Stimulated activated memory B cell treated with anti-CD40 and anti-IgM and Interleukin-4, amounts not matched to agents 10 μg/mL and 1 μg/mL and 100 μg/mL, for 72 hours (primary cell): ENCODE measurements around the gene PRDM8.

Experiments used
- ATAC-seq: fragments of 150-1000 bp; cut with Tn5 transposase; 2 replicates; pipeline ENCODE4 v1.10.0; 2021
- H3K27ac Mint-ChIP-seq: one replicate; pipeline ENCODE4 v1.8.0; 2022; ENCODE audit warnings: mild to moderate bottlenecking, mixed read lengths
- H3K27me3 Mint-ChIP-seq: one replicate; pipeline ENCODE4 v1.8.0; 2022; ENCODE audit warnings: mixed read lengths
- H3K36me3 Mint-ChIP-seq: one replicate; pipeline ENCODE4 v1.8.0; 2022; ENCODE audit warnings: mixed read lengths
- H3K4me1 Mint-ChIP-seq: one replicate; pipeline ENCODE4 v1.8.0; 2022; ENCODE audit warnings: mixed read lengths
- H3K4me3 Mint-ChIP-seq: one replicate; pipeline ENCODE4 v1.8.0; 2022; ENCODE audit warnings: mild to moderate bottlenecking, moderate library complexity, mixed read lengths
- H3K9me3 Mint-ChIP-seq: one replicate; pipeline ENCODE4 v1.8.0; 2022; ENCODE audit warnings: mixed read lengths

Gene PRDM8

GRCh38 chr4:80196922-80197573 lies at the start of gene PRDM8:
Gene PRDM8, plus strand, starts transcription at chr4:80197503. Its CDS starts 2,578 bp downstream, at chr4:80200081.
- Mint-ChIP-seq H3K9me3 (no peaks in the 10 kb centered on the region), H3K27me3 (no peaks in the 10 kb centered on the region), H3K27ac (peak within 1 kb of the TSS; percentile 48), H3K4me3 (peak within 1 kb of the TSS; percentile 79), H3K36me3 (peaks cover 27% of the 10 kb centered on the region), H3K4me1 (peaks cover 50% of the 10 kb centered on the region)
- ATAC-seq = peak; percentile 59

DNA sequence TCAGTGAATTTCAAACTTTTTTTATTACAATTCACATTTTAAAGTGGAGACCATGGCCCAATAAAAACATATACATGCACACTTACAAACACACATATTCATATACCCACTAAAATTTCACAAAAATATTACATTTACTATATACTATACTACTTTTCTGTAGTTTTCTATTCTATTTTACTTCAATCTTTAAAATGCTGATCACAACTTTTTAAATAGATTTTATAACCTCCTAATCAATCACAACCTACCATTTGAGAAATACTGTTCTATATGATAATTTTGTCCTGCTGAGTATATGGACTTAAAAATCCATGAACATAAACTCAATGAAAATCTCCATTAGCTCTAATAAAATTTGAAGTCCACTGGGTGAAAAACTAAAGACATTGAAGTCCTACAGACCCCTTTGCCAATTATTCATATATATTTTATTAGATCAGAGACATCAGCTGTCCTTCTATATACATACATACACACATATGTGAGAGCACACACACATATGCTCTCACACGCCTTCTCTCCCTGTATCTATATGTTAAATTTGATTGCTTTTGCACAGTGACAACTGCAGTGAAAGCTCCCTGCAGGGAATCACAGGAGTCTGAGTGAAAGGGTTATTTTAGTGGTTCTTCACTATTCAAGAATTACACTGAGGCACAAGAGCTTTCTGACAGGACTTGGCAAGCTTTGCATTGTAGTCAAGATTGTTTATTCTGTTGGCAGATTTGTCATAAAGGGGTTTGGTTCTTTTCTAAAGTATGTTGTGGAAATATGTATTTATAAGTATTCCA lies 46.7 kb upstream of the PRDM8 start:
- no peak for ATAC-seq
- H3K36me3 Mint-ChIP-seq = no peaks in the 10 kb centered on the region
- H3K4me3 Mint-ChIP-seq = no peak overlapping the region
- H3K9me3 Mint-ChIP-seq = no peaks in the 10 kb centered on the region
- peaks cover 15% of the 10 kb centered on the region for H3K4me1 Mint-ChIP-seq
- no peaks in the 10 kb centered on the region for H3K27me3 Mint-ChIP-seq
- H3K27ac Mint-ChIP-seq = no peak overlapping the region

DNA sequence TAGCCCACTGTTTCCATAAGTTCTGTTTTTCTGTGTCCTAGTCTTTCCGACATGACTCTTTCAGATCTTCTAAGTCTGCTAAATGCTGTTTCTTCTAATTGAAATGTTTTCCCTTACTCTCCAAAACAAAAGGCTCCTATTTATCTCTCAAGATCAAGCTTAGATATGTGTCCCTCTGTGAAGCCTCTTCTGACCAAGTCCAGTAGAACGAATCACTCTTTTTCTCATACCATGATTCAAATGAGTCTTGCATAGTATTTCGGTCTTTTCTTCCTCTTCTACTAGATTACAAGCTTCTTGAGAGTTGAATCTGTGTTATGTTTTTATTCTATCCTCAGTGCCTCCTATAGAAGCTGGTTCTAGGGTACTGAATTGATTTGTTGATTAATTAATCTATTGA lies 45.3 kb upstream of the PRDM8 start:
- no peak for ATAC-seq
- H3K4me1 Mint-ChIP-seq = peaks cover 15% of the 10 kb centered on the region
- H3K4me3 Mint-ChIP-seq = no peak overlapping the region
- H3K9me3 Mint-ChIP-seq = no peaks in the 10 kb centered on the region
- no peak overlapping the region for H3K27ac Mint-ChIP-seq
- H3K36me3 Mint-ChIP-seq = no peaks in the 10 kb centered on the region
- no peaks in the 10 kb centered on the region for H3K27me3 Mint-ChIP-seq

- Mint-ChIP-seq H3K9me3 (peaks cover 7% of the 10 kb centered on the region), H3K27ac (peak overlapping the region; percentile 67), H3K36me3 (peaks cover 6% of the 10 kb centered on the region), H3K4me3 (no peak overlapping the region), H3K4me1 (peaks cover 15% of the 10 kb centered on the region), H3K27me3 (no peaks in the 10 kb centered on the region)
- peak; percentile 53 for ATAC-seq
Observed at GRCh38 chr4:80153874-80154544, 43.3 kb upstream of the PRDM8 start.

- no peak overlapping the region for H3K4me3 Mint-ChIP-seq
- H3K4me1 Mint-ChIP-seq = peaks cover 15% of the 10 kb centered on the region
- no peaks in the 10 kb centered on the region for H3K27me3 Mint-ChIP-seq
- H3K9me3 Mint-ChIP-seq = peaks cover 7% of the 10 kb centered on the region
- H3K27ac Mint-ChIP-seq = peak overlapping the region; percentile 67
- peaks cover 6% of the 10 kb centered on the region for H3K36me3 Mint-ChIP-seq
- peak; percentile 55 for ATAC-seq
Observed at GRCh38 chr4:80154545-80154933, 42.8 kb upstream of the PRDM8 start.

GRCh38 chr4:80155316-80155982 lies 41.9 kb upstream of the PRDM8 start:
- Mint-ChIP-seq H3K9me3 (peaks cover 7% of the 10 kb centered on the region), H3K4me1 (peaks cover 15% of the 10 kb centered on the region), H3K27ac (no peak overlapping the region), H3K36me3 (peaks cover 6% of the 10 kb centered on the region), H3K4me3 (no peak overlapping the region), H3K27me3 (no peaks in the 10 kb centered on the region)
- no peak for ATAC-seq

DNA sequence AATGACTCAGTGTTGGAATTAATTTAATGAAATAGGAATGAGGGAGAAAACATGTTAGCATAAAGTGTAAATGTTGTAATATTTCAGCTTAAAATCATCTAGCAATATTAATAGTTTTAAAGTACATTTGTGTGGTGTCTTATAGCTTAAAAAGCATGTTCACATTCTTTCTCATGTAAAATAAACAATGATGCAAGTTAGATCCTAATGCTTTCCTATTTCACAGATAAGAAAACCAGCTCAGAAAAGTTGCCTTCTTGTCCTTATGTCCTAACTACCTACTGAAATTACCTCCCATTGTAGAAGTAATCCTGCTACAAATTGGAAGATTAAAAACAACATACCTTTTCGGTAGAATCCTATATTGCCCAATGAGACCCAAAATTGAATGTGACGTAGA lies 40.9 kb upstream of the PRDM8 start:
- Mint-ChIP-seq H3K9me3 (peaks cover 7% of the 10 kb centered on the region), H3K27ac (no peak overlapping the region), H3K4me1 (peaks cover 15% of the 10 kb centered on the region), H3K36me3 (peaks cover 6% of the 10 kb centered on the region), H3K27me3 (no peaks in the 10 kb centered on the region), H3K4me3 (no peak overlapping the region)
- no peak for ATAC-seq

- Mint-ChIP-seq H3K36me3 (peaks cover 6% of the 10 kb centered on the region), H3K27ac (no peak overlapping the region), H3K4me1 (peaks cover 7% of the 10 kb centered on the region), H3K4me3 (no peak overlapping the region), H3K9me3 (peaks cover 7% of the 10 kb centered on the region), H3K27me3 (no peaks in the 10 kb centered on the region)
- no peak for ATAC-seq
Observed at GRCh38 chr4:80161413-80162058, 35.8 kb upstream of the PRDM8 start.

DNA sequence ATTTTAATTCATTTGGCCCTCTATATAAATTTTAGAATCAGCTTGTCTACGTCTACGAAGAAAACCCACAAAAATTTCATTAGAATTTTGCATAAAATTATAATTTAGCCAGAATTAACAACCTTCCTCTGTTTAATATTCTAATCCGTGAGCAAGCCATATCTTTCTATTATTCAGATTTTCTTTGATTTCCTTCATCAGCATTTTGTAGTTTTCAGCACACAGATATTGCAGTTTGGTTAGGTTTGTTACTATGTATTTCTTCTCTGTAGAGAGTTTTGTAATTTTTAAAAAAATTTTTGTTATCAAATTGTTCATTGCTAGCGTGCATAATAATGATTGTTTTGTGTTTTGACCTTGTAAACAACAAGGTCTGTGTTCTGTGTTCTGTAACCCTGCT lies 34.9 kb upstream of the PRDM8 start:
- Mint-ChIP-seq H3K9me3 (peaks cover 7% of the 10 kb centered on the region), H3K27ac (no peak overlapping the region)

GRCh38 chr4:80165855-80166254 lies 31.4 kb upstream of the PRDM8 start:
- no peaks in the 10 kb centered on the region for H3K36me3 Mint-ChIP-seq
- H3K4me3 Mint-ChIP-seq = no peak overlapping the region
- no peaks in the 10 kb centered on the region for H3K27me3 Mint-ChIP-seq
- H3K9me3 Mint-ChIP-seq = no peaks in the 10 kb centered on the region
- H3K4me1 Mint-ChIP-seq = peaks cover 7% of the 10 kb centered on the region
- no peak overlapping the region for H3K27ac Mint-ChIP-seq
- no peak for ATAC-seq

More for the DNA sequence above, 34.9 kb upstream of the PRDM8 start:
- no peaks in the 10 kb centered on the region for H3K27me3 Mint-ChIP-seq
- ATAC-seq = no peak
- peaks cover 6% of the 10 kb centered on the region for H3K36me3 Mint-ChIP-seq
- H3K4me1 Mint-ChIP-seq = peaks cover 7% of the 10 kb centered on the region
- H3K4me3 Mint-ChIP-seq = no peak overlapping the region

- Mint-ChIP-seq H3K4me3 (no peak overlapping the region), H3K9me3 (no peaks in the 10 kb centered on the region), H3K27ac (peak overlapping the region; percentile 90), H3K36me3 (no peaks in the 10 kb centered on the region), H3K4me1 (peaks cover 49% of the 10 kb centered on the region), H3K27me3 (no peaks in the 10 kb centered on the region)
- ATAC-seq = no peak
Observed at GRCh38 chr4:80171251-80171650, 26.1 kb upstream of the PRDM8 start.

- Mint-ChIP-seq H3K36me3 (no peaks in the 10 kb centered on the region), H3K4me1 (peaks cover 51% of the 10 kb centered on the region), H3K27ac (peak overlapping the region; percentile 90), H3K4me3 (no peak overlapping the region), H3K9me3 (no peaks in the 10 kb centered on the region), H3K27me3 (no peaks in the 10 kb centered on the region)
- no peak for ATAC-seq
Observed at GRCh38 chr4:80171656-80172055, 25.6 kb upstream of the PRDM8 start.

DNA sequence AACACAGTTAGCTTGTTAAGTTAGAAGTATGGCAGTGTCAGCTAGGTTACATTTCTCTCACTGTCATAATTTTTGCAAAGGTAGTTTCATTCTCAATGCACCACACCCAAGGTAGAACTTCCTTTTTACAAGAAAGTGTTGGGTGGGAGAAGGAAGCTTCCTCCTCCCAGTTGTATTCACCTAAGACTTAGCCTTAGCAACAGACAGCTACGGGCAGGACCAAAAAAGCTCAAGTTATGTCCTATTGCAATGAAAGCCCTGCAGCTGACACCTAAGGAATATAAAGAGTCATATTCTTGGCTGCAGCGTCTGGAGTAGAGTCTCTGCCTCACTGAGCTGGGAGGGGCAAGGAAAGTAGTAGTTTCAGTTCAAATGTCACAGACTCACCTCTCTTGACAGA lies 25.1 kb upstream of the PRDM8 start:
- Mint-ChIP-seq H3K36me3 (no peaks in the 10 kb centered on the region), H3K4me1 (peaks cover 55% of the 10 kb centered on the region), H3K9me3 (no peaks in the 10 kb centered on the region), H3K27ac (peak overlapping the region; percentile 90), H3K27me3 (no peaks in the 10 kb centered on the region), H3K4me3 (peak overlapping the region; percentile 62)
- ATAC-seq = peak; percentile 83

DNA sequence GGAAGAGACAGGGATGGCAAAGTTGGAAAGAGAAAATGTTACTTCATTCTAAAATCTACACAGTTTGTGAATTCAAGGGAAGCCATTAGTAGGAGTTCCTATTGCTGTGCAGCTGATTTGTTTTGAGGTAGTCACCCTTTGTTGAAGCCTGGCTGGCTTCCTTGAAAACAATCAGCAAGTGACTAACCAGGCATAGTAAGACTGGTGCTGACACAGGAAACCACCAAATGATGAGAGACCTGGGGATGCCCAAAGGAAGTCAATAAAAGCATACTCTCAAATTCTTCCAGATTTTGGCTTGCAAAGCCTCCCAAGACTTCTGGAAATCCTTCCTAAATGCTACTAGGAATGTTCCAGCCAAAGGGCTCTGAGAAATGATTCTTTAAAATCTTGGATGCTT lies 23.9 kb upstream of the PRDM8 start:
- Mint-ChIP-seq H3K36me3 (no peaks in the 10 kb centered on the region), H3K4me3 (peak overlapping the region; percentile 62), H3K9me3 (no peaks in the 10 kb centered on the region), H3K27ac (peak overlapping the region; percentile 90), H3K4me1 (peaks cover 55% of the 10 kb centered on the region), H3K27me3 (no peaks in the 10 kb centered on the region)
- ATAC-seq = peak; percentile 94

DNA sequence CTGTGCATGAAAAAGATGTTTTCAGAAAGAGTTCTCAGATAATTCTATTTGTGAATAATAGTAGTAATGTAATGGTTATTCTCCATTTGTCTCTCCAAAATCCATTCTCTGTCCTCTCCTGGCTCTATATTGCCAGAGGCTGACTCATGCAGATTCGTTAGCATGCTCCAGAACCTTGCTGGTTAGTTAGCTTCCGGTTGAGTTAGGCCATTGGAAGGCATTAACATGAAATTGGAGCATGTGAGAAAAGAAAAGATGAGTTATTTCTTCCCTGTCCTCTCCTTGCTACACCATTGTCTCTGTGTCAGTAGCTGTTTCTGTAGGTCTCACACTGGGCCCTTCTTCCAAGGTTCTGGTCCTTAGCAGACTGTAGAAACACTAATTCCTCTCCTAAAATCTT lies 23.5 kb upstream of the PRDM8 start:
- Mint-ChIP-seq H3K27me3 (no peaks in the 10 kb centered on the region), H3K9me3 (no peaks in the 10 kb centered on the region), H3K4me3 (no peak overlapping the region), H3K27ac (peak overlapping the region; percentile 90), H3K36me3 (no peaks in the 10 kb centered on the region), H3K4me1 (peaks cover 55% of the 10 kb centered on the region)
- no peak for ATAC-seq
